Sciatic nerve (tissue), 2 donors: ENCODE measurements around the gene OR2F2. TPM values are rescaled to one million over a fixed set of nuclear protein-coding genes. Genes with fewer than 3 reads are reported as not detected.

Source experiments
- ATAC-seq: fragments of 200-7000 bp; cut with Tn5 transposase; one replicate; pipeline ENCODE4 v1.9.1; 2020; ENCODE audit warnings: mild to moderate bottlenecking, moderate library complexity
- DNase-seq: peaks from one replicate; pipeline ENCODE4 v3.0.0-alpha.2; 2020; ENCODE audit warnings: low spot score
- intact Hi-C: fragments of 100-400 bp; cut with DNase I; formaldehyde crosslinking; loops from one replicate; pipeline ENCODE4 v1.14.2; 2022
- total RNA-seq: library from RNA; stranded (reverse); fragmentation: NEBNext Ultra II Directional; extraction: Animal tissue kit (Norgen Biotek cat#: 25700); gene quantifications from one replicate; pipeline ENCODE4 v1.2.1, GENCODE V29; 2021
- donor health status: DM: no; HTN: no; CAD: no.
- donor health status: DM: no; HTN: no; CAD: no.

OR2F2 gene
- total RNA-seq, 1 donor from 2014 or later, result not detected

DNA sequence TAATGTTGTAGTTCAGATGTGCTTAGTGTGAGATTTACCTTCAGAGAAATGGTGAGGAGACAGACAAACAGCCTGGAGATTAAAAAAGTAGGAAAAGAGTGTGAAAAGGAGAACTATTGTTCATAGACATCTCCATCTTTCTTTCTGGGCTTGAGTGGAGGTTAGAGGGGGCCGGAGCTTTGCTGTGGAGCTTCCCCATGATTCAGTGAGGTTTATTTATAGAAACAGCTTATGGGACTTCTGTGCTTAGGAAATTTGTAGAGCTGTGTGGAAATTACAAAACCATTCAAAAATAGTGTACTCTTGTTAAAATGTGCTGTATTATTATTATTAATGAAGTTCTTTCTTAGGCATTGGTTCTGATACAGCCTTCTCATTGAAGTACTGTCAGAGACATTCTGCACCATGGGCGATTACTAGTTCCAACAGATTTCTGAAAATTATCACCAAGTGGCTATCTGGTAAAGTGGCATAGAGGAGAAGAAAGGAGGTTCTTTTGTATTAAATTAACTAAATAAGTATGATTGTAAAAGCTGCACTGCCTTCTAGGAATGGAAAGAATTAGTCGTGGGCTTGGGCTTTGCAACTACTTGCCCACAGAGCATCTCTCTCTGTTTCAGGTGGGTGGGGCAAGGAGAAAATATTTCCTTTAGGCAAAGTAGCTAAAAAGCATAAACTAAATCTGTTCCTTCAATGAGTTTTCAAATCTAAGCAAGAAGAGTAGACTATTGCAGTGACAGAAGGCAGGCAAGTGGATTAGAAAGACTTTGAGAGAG lies 24.4 kb upstream of the OR2F2 start:
- no peak for ATAC-seq
- intact Hi-C loops, result no loop called here

GRCh38 chr7:143913945-143914615 lies 21.0 kb upstream of the OR2F2 start:
- DNase-seq (no peak), ATAC-seq (no peak)
- intact Hi-C loops, result no loop called here

More for the DNA sequence above, 24.4 kb upstream of the OR2F2 start:
- no peak for DNase-seq

DNA sequence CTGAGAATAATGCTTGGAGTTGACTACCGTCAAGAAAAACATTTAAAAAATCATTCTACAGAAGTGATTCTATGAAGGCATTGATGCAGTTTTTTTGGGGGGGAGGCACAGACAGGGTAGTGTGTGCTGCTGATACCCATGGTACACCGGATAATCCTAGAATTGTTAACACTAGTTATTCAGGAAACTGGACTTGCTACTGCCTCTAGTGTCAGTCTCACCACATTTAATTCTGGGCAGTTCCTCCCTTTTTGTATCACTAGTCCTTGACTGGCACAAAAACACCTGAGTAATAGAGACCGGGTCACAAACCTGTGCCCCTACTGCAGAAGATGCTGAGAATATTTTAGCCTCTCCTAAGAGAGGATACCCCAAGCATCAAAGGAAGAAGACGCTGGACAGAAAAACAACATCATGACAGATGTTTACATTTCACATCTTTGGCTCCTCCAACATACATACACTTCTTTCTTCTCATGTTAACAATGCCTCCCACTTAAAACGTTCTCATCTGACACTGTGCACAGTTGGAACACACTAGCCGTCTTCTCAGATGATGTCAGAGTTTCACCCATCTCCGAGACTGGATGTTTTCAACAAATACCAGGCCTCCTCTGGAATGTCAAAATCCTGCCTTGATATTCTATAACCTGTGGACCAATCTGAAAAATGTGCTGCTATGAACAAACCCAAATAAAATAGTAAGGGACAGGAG lies 19.9 kb upstream of the OR2F2 start:
- DNase-seq (no peak), ATAC-seq (no peak)
- intact Hi-C loops, result no loop called here

DNA sequence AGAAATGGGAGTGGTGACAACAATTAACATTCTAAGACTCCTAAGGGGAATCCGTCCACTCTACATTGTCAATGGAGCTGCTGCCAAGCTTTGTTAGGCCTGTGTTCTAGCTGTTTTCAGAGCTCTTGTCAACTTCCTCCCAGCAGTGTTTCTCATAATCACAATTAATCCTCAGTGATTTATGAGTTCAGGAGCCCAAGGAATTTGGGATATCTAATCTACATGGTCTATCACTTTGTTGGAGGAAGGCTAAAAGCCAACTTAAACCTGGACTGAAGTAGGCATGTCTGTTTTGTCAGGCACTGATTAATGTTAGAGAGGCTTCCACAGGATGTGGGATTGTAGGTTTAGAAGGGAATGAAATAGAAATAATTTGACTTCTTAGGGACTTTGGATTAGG lies 10.2 kb upstream of the OR2F2 start:
- ATAC-seq, result no peak
- DNase-seq, result no peak
- intact Hi-C loops, result no loop called here

DNA sequence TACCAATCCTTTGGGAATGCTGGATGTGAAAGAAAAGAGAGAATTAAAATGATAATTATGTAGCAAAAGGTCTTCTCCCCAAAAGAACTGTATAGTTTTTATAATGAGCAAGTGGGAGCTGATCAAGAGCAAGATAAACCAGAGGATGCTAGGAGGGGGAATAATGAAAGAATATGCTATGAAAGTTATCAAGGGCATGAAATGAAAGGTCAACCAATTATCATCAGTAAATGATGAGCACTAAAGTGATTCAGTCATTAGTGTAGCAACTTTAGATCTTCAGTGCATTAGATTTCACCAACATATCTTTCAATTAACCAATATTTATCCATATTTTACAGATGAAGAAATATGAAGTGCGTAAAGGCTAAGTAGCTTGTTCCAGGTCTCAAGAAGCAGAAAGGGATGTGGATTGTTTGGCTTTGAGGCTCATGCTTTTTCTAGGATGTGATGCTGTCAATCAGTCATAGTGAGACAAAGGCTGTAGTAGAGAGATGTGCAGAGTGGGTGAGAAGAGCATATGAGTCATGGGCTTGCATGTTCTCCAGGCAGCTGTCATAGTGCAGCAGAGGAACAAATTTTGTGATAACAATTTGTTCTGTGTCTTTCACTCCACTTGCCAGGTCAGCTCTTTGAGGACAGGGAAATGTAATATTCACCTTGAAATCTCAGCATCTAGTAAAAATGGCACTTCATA lies 5.7 kb upstream of the OR2F2 start:
- intact Hi-C loops, result no loop called here
- ATAC-seq (no peak), DNase-seq (no peak)

DNA sequence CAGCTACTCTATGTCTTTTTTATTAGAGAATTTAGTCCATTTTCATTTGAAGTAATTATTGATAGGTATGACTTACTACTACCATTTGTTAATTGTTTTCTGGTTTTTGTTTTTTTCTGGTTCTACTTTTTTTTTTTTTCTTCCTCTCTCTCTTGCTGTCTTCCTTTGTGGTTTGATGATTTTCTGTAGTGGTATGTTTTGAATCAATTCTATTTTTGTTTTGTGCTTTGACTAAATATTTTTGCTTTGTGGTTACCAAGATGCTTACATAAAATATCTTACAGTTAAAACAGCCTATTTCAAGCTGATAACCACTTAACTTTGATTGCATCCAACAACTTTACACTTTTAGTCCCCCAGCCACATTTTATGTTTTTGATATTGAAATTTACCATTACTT lies 3.3 kb upstream of the OR2F2 start:
- ATAC-seq (no peak), DNase-seq (no peak)
- intact Hi-C loops, result no loop called here

- ATAC-seq (no peak), DNase-seq (no peak)
- intact Hi-C loops, result no loop called here
Measured at GRCh38 chr7:143936087-143937009, 1.3 kb downstream of the OR2F2 start.

- no peak for DNase-seq
Measured at GRCh38 chr7:143938379-143939243, 3.6 kb downstream of the OR2F2 start.

GRCh38 chr7:143945423-143945822 lies 10.4 kb downstream of the OR2F2 start:
- intact Hi-C loops, result no loop called here
- ATAC-seq (no peak), DNase-seq (no peak)

More at GRCh38 chr7:143938379-143939243, 3.6 kb downstream of the OR2F2 start:
- intact Hi-C loops, result no loop called here
- no peak for ATAC-seq

GRCh38 chr7:143947111-143947510 lies 12.1 kb downstream of the OR2F2 start:
- ATAC-seq (no peak), DNase-seq (no peak)
- intact Hi-C loops, result no loop called here

- no peak for ATAC-seq
- intact Hi-C loops, result no loop called here
- no peak for DNase-seq
Measured at GRCh38 chr7:143948733-143949132, 13.7 kb downstream of the OR2F2 start.

DNA sequence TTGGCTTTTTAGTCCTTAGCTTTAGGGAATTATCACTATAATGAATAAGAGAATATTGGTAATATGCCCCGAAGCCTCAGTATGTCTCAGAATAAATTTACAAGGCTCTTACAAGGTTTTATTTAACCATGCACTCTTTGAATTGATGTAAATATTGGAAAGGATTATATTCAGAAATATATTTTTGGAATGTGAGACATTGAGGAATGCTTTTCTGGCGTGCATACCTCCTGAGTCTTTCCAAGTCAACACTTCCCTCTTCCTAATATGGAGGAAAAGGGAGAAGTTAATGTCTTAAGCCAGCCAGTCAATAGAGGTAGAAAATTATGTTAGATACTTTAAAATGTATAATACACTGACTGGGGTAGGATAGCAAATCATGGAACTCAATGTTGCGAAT lies 18.4 kb downstream of the OR2F2 start:
- ATAC-seq (no peak), DNase-seq (no peak)
- intact Hi-C loops, result no loop called here

DNA sequence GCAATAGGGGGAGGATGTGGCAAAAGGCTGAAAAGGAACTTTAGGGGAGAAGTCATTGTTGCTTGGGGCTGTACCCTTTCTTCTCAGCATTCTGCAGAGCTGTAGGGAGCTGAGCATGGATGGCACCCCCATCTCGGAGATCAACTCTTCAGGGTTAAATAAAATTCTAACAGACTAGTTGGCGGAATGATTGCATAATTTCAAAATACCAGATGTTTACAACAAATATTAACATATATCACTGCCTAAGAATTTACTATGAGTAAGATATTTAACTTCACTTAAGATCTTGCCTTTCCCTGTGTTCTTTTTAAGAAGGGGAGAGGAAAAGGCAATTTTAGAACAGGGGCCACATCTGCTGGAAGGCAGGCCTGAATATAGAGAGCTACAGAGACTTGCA lies 19.1 kb downstream of the OR2F2 start:
- DNase-seq (no peak), ATAC-seq (no peak)
- intact Hi-C loops, result no loop called here

DNA sequence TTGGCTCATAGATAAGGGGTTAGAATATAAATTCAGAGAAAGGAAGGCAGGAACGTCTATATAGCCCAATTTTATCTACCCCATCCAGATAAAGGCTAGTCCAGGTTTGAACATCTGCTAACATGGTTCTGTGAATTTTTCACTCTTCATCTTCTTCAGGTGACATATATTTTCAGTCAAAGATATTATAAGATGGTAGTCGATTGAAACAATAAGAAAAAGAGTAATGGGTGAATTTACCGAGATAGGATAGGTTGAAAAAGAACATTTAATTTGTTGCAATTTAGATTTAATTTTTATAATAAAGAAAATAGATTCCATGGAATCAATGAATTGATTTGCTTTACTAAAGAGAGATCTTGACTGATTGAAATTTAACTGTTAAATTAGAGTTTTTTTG lies 19.5 kb downstream of the OR2F2 start, which contains the start of gene OR2F1:
Gene OR2F1 (plus strand): TSS at position 301 of the 400 bp plus-strand sequence. CDS start 5,127 bp downstream, outside the sequence.
- ATAC-seq (no peak), DNase-seq (no peak)
- intact Hi-C loops, result no loop called here

DNA sequence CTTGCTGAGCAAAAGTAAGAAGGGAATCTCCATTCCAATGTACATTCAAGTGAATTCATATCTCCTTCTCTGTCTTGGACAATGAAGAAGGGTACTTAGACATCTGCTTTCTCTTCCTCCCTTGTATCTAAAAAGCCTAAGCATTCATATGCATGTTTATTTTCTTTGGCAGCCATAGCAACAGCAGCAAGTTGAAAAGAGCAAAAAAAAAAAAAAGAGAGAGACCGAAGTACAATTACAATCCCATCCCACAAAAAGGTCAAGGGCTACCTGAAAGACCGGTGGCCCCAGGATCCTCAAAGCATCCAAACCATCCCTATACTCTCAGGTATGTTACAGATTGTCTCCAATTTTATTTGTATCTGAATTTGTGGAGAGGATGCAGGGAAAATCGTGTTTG lies 23.7 kb downstream of the OR2F2 start:
- intact Hi-C loops, result no loop called here
- ATAC-seq, result no peak
- no peak for DNase-seq

DNA sequence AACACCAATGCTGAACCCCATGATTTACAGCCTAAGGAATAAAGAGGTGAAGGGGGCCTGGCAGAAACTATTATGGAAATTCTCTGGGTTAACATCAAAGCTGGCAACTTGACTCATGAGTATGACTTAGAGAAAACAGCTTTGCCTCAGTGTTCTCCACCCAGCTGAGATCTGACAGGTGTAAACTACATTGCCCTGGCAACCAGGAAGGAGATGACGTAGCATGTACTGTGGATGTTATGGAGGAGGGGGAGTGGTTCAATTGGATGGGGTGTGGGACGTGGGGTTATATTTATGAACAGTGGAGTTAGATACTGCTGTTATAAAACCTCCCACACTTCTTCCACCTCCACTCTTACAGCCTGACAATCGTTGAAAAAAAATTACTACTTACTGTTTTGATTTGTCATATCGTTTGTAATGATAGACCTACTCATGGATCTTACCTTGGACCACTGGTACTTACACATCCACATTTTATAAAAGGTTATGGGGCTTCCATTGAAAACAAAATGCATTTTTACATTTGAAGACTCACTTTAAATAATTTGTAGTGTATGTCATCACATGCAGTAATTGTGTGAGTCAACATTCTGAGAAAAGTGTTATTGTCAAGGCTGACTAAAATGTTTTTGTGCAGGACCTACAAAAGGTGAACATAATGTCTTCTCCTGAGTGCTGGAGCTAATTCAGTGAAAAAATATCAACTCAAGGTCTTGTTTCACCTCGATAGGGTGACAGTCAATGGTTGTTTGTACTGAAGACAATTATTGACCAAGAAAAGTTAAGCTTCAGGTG lies 26.0 kb downstream of the OR2F2 start:
- no peak for DNase-seq
- intact Hi-C loops, result no loop called here
- ATAC-seq, result no peak

DNA sequence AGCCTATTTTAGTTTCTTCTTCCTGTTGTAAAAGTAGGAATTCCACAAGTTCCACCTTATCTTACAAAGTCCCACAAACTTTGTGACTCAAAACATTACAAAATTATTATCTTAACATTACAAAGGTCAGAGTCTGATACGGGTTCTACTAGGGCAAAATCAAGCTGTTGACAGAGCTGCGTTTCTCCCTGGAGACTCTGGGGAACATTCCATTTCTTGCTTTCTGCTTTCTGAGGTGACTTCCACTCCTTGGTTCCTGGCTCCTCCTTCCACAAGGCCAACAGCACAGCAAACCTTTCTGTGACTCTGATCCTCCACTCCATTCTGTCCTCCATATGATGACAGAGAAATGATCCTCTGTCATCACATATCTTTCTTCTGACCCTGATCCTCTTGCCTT lies 30.2 kb downstream of the OR2F2 start:
- DNase-seq (no peak), ATAC-seq (no peak)
- intact Hi-C loops, result no loop called here
